ENCODE results near the gene GZMA. TPM values are rescaled to one million over a fixed set of nuclear protein-coding genes. Genes with fewer than 3 reads are reported as not detected.

The GZMA gene
- total RNA-seq, 4 donors from 2014 or later = 0.90 TPM; not detected in 3

Other genes with a start within 250 kb of the GZMA start
- under 1 TPM in 1 of 4 donors, not detected in 3; 0.39 TPM for gene ESM1, start 117.1 kb upstream of the GZMA start, total RNA-seq
- gene GZMK, start 78.4 kb upstream of the GZMA start, total RNA-seq = 1 to 10 TPM in 1 of 4 donors, under 1 TPM in 1, not detected in 2; 0.78 to 1.5 TPM
- 10 to 100 TPM; 12.0 to 26.7 (median 19.5) TPM for gene GPX8, start 57.5 kb downstream of the GZMA start, total RNA-seq
- not detected for gene CDC20B, start 70.5 kb downstream of the GZMA start, total RNA-seq
- not detected for gene MCIDAS, start 124.7 kb downstream of the GZMA start, total RNA-seq
- gene CCNO, start 131.0 kb downstream of the GZMA start, total RNA-seq = under 1 TPM in 2 of 4 donors, not detected in 2; 0.30 to 0.87 TPM
- gene DHX29, start 205.0 kb downstream of the GZMA start, total RNA-seq = 10 to 100 TPM; 22.9 to 28.5 (median 27.5) TPM
- 10 to 100 TPM; 52.4 to 95.1 (median 60.7) TPM for gene MTREX, start 205.3 kb downstream of the GZMA start, total RNA-seq